Hippocampal formation (tissue), 2 donors: Measurements from ENCODE around the gene STUM.

Source experiments
- DNase-seq, 2 donors: peaks; one replicate each; lab custom pipeline; 2025; lab: John Stamatoyannopoulos, UW

The STUM gene

DNA sequence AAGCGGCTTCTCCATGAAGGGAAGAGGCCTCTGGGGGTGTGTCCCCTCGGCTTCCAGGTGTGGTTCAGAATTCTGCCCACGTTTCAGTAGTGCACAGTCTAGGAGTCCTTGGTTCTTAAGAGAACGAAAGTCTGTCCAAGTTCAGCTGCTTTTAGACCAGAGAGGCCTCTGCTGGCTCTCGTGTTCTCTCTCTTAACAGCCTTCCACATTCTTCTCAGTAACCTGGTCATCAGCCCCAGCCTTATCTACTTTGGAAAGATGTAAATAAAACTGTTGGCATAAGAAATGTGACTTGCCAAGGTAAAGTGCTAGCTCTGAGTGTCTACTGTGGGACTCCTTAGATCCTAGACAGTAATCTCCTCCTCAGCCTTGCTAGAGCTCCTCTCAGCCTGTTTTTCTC is 15.3 kb upstream of the STUM start:
- no peak for DNase-seq

DNA sequence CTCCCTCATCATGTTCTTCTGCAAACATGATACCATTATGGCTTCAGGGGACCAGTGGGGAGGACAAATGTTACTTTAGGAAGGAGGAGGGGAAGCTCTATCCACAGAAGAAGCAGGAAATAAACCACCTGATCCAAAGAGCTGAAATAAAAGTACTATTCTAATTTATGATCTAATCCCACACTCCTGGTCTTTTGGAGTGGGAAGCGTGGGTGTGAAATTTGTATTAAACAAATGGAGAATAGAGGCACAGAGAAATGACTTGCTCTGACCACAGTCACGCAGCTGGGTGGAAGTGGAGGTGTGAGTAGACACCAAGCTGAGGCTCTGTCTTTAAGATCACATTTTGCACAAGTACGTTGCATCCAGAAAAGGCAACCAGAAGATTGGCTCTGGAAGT is 14.5 kb upstream of the STUM start:
- no peak for DNase-seq

DNA sequence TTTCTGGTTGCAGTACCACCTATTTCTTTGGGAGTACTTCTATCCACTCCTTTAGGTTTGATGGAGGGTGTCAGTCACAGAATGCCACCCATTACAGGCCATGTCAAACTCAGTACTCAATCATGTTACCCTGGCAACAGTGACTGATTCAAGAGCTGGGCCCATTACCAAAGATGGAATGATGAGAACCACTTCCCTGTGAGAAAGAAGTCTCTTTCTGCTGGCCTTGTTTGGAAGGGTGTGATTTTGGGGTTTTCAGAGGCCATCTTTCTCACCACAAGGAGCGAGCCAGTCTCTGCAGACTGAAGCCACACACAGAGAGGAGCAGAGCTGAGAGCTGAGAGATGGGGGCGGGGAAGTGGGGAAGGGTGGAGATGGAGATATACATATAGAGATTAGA is 13.9 kb upstream of the STUM start:
- DNase-seq, result no peak

DNA sequence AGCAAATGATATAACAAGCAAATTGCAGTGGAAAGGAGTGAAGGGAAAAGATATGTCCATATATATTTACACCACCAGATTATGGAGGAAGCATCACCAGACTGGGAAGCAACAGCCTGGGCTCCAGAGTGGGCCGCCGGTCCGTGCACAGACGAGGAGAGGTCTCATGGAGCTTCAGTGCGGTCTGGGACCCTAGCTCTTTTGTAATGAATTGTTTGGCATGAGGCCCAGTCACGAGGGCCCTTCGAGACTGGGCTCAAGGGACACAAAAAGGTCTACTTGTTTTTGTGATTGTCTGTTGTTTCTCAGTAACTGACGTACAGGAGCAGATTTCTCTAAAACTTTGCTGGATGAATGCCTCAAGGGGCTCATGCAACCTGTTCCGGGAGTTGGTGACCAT is 12.9 kb upstream of the STUM start:
- DNase-seq, result no peak

DNA sequence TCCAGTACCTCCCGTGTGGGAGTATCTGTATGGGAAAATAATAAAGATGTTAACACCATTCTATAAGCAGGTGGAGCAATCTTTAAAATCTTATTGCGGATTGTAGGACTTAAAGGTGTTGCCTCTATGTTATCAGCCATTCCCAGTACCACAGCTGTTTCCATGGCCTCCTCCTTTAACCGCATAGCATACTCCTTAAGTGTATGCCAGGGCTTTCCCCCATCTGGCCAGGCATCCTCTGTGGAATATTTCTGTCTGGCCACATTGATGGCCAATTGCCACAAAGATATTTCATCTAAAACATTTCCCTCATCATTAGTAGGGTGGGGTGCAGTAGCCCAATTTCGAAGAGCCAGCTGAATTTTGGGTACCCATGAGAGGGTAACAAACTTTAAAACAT is 7.3 kb upstream of the STUM start:
- DNase-seq, result no peak

DNA sequence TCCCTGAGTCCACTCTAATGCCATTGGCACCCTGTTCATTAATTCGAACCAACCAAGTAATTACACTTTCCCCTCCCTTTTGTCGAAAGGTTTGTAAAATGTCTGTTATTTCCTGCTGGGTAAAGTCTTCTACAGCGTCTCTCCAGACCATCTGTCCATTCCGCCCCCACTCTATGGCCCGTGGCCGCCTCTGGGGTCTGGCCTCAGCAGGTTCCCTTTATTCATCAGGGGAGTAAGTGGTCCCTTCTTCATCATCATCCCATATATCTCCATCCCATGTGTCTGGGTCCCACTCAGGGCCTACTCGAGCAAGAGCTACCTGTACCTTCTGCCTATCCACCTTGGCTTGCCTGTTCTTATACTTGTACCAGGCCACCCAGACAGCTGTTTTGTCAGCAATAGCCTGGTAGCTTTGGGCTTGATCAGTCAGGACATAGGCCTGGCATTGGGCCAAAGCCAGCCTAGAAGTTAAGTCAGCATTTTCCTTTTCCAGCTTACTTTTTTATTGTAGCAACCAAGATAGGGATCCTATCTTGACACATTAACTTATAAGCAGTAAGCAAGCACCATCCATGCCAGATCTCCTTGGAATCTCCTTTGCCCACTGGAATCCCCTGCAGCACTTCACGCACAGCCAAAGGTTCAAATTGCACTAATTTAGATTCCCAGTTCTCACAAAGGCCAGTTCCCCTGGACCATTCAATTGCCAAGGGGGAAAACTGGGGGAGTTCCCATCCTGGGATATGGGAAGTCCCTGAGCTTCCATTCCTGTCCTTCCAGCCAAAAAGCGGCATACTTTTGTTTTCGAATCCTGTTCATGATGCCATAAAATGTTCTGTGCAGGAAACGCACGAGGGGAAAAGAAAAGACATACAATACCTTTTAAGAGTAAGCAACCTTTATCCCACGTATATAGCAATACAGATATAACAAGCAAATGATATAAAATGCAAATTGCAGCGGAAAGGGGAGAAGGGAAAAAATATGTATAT is 6.6 kb upstream of the STUM start:
- no peak for DNase-seq

DNA sequence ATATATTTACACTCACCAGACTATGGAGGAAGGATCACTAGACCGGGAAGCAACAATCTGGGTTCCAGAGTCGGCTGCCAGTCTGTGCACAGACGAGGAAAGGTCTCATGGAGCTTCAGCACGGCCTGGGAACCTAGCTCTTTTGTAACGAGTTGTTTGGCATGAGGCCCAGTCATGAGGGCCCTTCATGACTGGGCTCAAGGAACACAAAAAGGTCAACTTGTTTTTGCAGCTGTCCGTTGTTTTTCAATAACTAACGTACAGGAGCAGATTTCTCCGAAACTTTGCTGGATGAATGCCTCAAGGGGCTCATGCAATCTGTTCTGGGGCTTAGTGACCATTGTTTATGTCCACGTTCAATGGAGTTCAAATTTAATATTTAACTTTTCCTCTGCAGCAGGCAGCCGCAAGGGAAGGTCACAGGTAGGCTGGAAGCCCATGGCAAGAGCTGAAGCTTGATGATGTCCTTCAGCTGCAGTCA is 5.9 kb upstream of the STUM start:
- no peak for DNase-seq

DNA sequence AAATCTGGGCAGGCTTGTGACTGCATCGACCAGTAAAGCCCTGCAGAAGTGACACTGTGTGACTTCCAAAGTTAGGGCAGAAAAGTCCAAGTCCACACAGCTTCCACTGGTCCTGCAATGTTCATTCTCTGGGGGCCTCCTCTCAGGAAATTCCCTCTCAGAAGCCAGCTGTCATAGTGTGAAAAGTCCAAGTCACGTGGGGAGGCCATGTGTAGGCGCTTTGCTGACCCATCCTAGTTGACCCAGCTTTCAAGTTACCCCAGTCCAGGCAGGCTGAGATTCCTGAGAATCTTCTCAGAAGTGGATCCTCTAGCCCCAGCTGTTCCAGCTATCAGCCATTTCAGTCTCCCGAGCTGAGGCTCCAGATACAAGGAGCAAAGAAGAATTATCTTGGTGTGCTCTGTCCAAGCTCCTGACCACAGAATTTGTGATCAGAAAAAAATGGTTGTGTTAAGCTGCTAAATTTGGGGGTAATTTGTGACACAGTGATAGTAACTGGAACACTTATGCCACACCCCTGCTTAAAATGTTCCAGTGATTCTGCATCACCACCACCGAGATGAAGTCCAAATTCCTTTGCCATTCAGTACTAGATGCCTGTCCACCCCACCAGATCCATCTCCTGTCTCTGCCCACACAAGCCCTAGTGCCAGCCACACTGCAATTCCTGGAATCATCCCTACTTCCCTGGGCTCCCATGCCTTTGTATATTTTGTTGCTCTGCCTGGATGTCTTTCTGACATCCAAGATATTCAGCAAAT is 2.5 kb upstream of the STUM start:
- no peak for DNase-seq

DNA sequence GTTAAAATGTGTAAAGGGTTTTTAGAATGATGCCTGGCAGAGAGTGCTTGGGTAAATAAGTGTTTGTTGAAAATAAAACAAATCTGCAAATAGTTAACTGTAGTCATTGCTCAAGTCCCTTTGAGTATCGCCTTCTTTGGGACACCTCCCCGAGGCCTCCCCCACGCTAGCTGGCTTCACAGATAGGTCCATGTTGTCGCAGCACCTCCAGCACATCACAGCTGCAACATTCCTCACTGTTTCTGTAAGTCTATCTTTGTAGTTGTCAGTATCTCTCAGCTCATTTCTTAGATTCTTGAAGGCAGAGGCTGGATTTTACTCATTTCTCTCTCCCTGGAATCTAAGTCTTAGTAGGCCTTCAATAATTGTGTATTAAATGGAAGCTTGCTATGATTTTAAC is 1.6 kb upstream of the STUM start:
- DNase-seq, result no peak

DNA sequence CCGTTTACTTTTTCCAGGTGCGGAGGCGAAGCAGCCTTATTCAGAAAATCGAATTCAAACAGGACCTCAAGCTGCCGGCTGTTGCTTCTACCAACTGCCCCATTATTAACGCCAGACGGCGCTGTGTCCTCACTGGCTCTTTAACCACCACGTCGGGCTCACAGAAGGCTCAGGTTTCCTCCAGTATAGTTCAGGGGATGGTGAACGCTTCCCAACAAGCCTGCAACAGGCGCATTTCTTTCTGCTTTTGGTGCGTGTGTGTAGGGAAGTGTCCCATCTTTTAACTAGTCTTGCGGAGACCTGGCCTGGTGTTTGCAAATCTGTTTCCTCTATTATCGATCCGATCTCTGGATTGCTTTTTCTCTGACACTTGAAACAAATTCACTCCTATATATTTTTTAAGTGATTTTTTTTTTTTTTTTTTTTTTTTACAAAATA is 791 bp upstream of the STUM start:
- peak; percentile 60 to 78 for DNase-seq

DNA sequence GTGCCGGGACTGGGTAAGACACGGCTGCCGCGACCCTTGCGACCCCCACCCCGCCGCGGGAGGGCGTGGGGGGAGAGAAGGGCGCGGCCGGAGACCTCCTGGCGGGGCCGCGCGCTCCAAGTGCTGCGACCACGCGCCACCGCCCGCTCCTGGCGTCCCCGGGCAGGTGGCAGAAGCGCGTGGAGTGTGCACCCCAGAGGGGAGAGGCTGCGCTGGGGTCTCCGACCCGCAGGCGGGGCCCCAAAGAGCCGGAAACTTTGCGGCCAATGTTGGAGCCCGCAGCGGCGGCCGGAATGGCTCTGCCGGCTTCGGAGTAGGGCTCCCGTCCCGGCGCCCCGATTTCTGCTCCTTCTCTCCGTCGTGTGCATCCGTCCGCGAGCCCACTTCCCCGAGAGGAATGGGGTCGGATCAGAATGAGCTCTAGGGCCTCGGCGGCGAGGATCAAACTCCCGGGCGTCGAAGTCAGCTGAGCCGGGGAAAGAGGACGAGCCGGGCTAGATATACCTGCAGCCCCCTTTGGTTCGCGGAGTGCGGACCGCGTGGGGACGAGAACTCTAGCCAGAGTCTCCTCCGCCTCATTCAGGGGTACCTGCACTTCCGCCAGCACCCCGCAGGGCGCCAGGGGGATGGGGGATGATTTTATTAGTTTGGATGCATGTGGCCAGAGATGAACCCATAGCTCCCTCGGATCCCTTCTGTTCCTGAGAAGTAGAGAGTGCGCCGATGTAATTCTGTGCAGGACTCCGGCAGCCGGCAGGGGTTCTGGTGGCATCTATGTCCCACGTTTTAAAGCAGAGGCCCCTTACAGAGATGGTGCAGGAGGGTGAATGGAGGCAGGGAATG is 751 bp downstream of the STUM start:
- peak in 1 of 2 donors; percentile 22 for DNase-seq

DNA sequence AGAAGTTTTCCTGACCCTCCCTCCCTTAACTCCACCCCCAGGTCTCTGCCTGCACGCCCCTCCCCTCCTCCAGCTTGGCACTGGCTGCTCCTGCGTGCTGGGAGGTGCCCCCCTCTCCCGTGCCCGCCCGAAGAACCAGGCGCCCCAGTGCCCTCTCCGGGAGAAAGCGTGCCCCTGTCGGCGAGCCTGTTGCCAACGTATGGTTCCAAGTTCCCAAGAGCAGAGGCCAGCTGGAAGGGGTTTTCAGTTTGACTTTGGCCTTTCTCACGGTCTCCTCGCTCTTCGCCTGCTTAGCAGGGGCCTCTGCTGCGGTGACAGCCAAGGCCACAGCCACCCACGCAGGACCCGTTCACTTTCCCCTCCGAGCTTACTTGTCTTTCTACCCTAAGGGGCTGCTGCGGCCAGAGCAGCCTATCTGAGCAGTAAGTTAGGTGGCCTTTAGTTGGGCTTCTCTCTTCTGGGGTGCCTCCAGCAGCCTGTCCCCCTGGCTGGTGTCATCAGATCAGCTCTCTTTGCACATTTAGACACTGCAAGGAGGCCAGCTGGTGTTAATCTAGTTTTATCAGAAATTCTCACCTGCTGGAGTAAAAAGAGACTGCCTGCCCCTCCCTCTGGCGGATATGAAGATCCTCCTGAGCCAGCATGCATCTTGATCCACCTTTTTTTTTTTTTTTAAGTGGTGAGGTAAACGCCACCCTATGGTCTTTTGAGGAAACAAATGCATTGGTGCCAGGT is 1.5 kb downstream of the STUM start:
- peak in 1 of 2 donors; percentile 51 for DNase-seq

DNA sequence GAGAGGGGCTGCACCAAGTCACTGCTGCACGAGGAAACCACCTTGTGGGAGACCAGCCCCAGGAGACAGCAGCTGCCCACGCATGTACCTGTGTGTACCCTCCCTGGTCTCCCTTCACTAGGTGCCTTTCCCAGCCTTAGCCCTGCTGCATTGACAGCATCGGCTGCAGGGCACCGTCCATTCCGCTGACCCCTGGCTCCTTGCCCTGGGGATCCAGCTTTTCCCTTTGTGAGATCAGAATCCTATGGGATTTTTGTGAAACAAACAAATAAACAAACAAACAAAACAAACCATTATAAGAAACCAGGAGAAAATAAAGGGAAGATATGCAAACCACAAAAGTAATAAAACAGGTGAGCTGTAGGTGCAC is 2.1 kb downstream of the STUM start:
- DNase-seq, result no peak

DNA sequence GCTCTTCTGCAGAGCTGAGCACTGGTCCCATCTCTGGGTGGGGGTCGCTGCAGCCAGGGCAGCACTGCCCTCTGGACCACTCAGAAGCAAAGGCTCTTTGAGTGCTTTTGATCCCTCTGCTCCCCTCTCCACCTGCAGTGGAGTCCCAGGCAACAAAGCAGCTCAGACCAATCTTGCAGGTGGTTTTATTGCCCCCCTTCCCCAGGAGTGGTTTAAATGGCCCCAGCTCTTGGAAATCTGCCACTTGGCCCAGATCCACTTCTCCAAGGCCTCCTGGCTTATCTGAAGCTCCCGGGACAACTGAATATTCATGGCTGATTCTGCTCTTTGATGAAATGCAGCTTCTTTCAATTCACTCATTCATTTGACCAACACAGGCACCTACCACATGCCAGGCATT is 2.7 kb downstream of the STUM start:
- no peak for DNase-seq

DNA sequence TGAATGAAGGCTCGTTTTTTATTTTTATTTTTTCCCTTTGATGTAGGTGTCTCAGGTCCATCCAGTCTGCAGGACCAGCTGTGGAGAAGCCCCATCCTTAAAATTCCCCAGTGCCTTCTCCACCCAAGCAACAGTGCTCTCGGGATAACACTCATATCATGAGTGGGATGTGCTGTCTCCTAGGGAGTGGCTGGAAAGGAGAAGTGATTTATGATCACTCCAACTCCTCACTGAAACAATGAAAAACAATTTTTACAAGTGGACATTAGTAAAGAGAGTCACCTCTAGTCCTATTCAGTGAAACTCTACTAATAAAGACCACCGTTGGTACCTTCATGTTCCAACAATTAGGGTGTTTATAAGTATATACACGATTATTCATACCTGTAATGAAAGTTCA is 3.5 kb downstream of the STUM start:
- no peak for DNase-seq

DNA sequence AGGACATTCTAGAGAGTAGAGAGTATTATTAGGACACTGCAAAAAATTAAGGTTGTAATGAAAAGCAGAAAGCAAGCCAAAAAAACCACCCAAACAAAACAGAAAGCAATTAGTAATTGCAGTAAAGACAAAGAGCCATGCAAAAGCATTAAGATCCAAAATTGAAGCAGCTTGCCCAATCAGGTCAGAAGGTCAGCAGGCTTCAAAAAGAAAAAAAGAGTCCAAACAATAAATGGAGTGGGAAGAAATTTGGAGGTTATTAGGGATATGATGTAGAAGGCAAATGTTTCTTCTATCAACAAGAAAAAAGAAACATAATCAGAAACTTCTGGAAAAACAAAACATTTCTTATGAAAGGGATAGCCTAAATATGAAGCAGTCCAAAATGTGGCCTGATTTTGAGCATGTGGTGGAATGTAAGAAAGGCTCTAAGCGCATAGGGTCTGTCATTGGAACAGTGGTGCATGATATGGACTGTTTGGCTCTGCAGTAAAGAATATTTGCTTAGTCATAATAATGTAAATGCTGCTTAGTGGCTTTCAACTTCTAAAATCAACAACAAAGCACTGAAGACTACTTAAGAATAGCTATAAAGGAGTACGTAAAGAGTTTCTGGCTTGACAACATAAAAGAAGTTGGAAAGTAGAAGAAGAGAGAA is 4.8 kb downstream of the STUM start:
- DNase-seq, result no peak

DNA sequence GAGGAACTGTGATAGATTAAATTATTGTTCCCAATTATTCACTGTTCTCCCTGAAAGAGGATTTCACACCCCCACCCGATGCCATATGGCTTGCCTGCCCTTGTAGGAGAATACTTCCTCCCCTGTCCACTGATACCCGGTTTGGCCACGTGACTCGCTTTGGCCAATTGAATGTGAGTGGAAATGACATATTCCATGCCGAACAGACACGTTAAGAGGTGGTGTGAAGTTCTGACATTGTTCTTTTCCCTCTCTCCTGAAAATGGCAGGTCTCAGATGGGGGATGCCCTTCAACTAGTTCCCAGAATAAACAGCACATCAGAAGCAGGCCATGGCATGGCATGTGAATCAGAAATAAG is 5.3 kb downstream of the STUM start:
- no peak for DNase-seq

DNA sequence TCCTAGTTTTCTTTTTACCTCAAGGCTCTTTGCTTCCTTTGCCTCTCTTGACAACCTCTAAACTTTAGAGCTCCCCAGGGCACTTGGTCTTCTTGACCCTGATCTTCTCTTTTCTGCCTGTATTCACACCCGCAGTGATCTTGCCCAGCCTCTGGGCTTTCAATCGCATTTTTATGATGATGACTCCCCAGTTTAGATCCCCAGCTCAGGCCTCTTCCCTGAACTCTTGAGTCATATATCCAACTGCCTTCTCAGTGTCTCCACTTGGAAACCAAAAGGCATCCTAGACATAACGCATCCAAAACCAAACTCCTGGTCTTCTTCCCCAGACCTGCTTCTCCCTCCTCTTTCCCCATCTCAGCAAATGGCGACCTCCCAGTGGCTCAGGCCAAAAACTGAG is 6.5 kb downstream of the STUM start:
- no peak for DNase-seq

DNA sequence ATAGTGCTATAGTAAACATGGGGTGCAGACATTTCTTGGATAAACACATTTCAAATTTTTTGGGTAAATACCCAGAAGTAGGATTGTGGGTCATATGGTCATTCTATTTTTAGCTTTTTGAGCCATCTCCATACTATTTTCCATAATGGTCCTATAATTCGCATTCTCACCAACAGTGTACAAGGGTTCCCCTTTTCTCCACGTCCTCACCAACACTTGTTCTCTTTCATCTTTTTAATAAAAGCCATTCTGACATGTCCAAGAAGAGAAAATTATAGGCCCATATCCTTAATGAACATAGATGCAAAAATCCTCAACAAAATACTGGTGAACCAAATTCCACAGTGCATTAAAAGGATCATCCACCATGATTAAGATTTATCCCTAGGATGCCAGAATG is 8.9 kb downstream of the STUM start:
- DNase-seq, result no peak

DNA sequence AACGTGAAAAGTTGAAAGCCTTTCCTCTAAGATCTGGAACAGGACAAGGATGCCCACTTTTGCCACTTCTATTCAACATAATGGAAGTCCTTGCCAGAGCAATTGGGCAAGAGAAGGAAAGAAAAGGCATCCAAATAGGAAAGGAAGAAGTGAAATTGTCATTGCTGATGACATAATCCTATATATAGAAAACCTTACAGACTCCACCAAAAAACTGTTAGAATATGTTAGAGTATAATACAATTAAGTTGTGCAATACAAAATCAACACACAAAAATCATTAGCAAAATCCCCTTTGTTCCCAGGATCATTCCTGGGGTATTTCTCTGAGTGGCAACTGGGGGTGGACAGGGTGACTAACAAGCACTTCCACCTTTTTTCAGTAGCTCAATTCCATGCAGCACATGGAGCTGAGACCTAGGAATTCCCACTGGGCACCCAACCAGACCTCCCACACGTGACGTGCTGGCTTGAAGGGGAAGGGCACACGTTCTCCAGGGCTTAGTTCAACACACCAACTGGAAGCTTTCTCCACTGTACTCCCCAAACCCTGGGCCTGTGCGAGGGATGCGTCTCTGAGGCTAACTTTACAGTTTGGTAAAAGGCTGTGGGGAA is 9.6 kb downstream of the STUM start:
- DNase-seq, result no peak

DNA sequence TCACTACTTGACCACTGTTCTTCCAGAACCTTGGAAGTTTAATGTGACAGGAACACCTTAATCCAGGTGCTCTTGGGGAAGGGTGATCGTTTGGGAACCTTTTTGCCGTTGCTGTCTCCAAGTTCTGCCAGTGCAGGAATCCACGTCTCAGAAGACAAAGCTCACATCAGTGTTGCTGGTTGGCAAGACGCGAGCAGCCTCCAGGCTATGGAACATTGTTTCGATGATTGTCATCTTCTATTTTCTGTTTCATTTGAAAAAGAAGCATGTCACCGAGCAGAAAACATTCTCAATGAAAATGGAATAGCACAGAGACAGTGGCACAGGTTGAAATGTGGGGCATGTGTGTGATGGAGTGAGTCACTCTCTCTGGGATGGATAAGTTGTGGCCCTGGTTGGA is 11.7 kb downstream of the STUM start:
- no peak for DNase-seq
